Tibial nerve (tissue), 3 donors: Measurements from ENCODE around the gene PYHIN1.

Experiments
- CTCF ChIP-seq, 5 experiments: fragments of 200-600 bp in 3 of 5; fragments of 450-650 bp in 2 of 5; sonication (generic) in 3 of 5; IDR thresholded peaks; one replicate each; pipeline ENCODE4 v1.5.1; 2016 to 2019; ENCODE audit warnings: antibody characterized with exemption in 5 of 5, mild to moderate bottlenecking in 3 of 5, moderate library complexity in 2 of 5
- POLR2A ChIP-seq, 2 donors: fragments of 450-650 bp; IDR thresholded peaks; one replicate each; pipeline ENCODE4 v1.6.1; 2017; ENCODE audit warnings: antibody characterized with exemption in 2 of 2, mild to moderate bottlenecking in 2 of 2, moderate library complexity in 2 of 2

- TF ChIP-seq CTCF (IDR thresholded peaks at IDR 0.05) (no peak), POLR2A (IDR thresholded peaks at IDR 0.05) (no peak)
Measured at GRCh38 chr1:158983235-158983634, 51.9 kb downstream of the PYHIN1 start.
